Pancreas (tissue), 10 donors: ENCODE results near the gene NECAP2. TPM values are rescaled to one million over a fixed set of nuclear protein-coding genes. Genes with fewer than 3 reads are reported as not detected.

Source experiments
- ATAC-seq, 4 donors: fragments of 200-7000 bp; cut with Tn5 transposase; one replicate each; pipeline versions ENCODE4 v1.8.0 to v1.9.1; 2020; ENCODE audit warnings: mild to moderate bottlenecking in 4 of 4, moderate library complexity in 4 of 4
- DNase-seq, 6 donors: peaks; one replicate each; pipeline ENCODE4 v3.0.0-alpha.2; 2020
- FAIRE-seq: peaks from 2 replicates; lab custom pipeline; 2012; peaks lifted over from hg19 to GRCh38; lab: Jason Lieb, UNC
- H3K27ac ChIP-seq, 4 donors: fragments of 200-600 bp; sonication (generic); 1 replicate in 3 of 4; 2 replicates in 1 of 4; pipeline versions ENCODE4 v1.5.0 to v1.8.0; 2020
- H3K27me3 ChIP-seq, 4 donors: fragments of 200-600 bp; one replicate each; pipeline ENCODE4 v1.8.0; 2021
- H3K36me3 ChIP-seq, 3 donors: fragments of 200-600 bp; sonication (generic) in 1 of 3; one replicate each; pipeline versions ENCODE4 v1.5.0 to v1.8.0; 2020 to 2021
- H3K4me1 ChIP-seq, 3 donors: fragments of 200-600 bp; one replicate each; pipeline ENCODE4 v1.8.0; 2021
- H3K4me3 ChIP-seq, 4 donors: fragments of 200-600 bp; sonication (generic) in 2 of 4; one replicate each; pipeline versions ENCODE4 v1.5.0 to v1.8.0; 2020 to 2021
- H3K9me3 ChIP-seq, 4 donors: fragments of 200-600 bp; one replicate each; pipeline ENCODE4 v1.8.0; 2021
- CTCF ChIP-seq, 4 donors: fragments of 200-600 bp; sonication (generic) in 3 of 4; IDR thresholded peaks; one replicate each; pipeline versions ENCODE4 v1.5.0 to v1.8.0; 2021; ENCODE audit warnings: antibody characterized with exemption in 4 of 4
- WGBS, 2 donors: extraction: QIAGEN DNeasy Blood & Tissue Kit; methylation state at CpG; one replicate each; pipeline ENCODE4 v1.1.7; 2013; 5-methylcytosine and 5-hydroxymethylcytosine counted together
- intact Hi-C, 3 donors: fragments of 100-400 bp; cut with DNase I; formaldehyde crosslinking; loops; one replicate each; pipeline versions ENCODE4 v1.11.1 to v1.14.2; 2022
- polyA plus RNA-seq, 2 donors: library from polyadenylated mRNA; stranded (reverse); fragments of 200-250 nt; gene quantifications; one replicate each; pipeline ENCODE4 v1.2.3, GENCODE V29; 2013
- total RNA-seq, 6 donors: library from RNA; stranded (reverse); fragmentation: NEBNext Ultra II Directional in 4 of 6; extraction: Animal tissue kit (Norgen Biotek cat#: 25700) in 4 of 6; gene quantifications; one replicate each; pipeline versions ENCODE4 v1.2.1 to v1.2.4, GENCODE V29; 2021 to 2023
- donor health status: healthy with polysubstance abuse.
- donor health status: DM: no; HTN: no; CAD: no; lungs with moderate emphysema.
- donor health status: DM: no; HTN: no; CAD: no.
- donor health status: control.
- donor health status: control.
- donor health status: Bipolar disorder and iron deficiency.
- donor health status: DM: yes; HTN: yes; CAD: no.
- donor health status: DM: no; HTN: no; CAD: no.
- donor health status: DM: no; HTN: no; CAD: no.
- donor health status: DM: yes; HTN: yes; CAD: no.

NECAP2 gene
- total and polyA plus RNA-seq, 8 donors: 11.9 to 37.8 (median 16.6) TPM

GRCh38 chr1:16442265-16442664 lies 1.7 kb downstream of the NECAP2 start:
- Histone ChIP-seq H3K4me3 (no peak overlapping the region), H3K9me3 (no peaks in the 10 kb centered on the region), H3K36me3 (peaks cover 0 to 7% (median 0%) of the 10 kb centered on the region in 3 donors), H3K27me3 (no peaks in the 10 kb centered on the region), H3K4me1 (peaks cover 0 to 8% (median 0%) of the 10 kb centered on the region in 3 donors), H3K27ac (no peak overlapping the region)
- no peak for ATAC-seq
- no peak for DNase-seq
- WGBS, 2 donors: 88 to 96% methylated on average over 7 of the region's 7 CpGs
- FAIRE-seq: no peak
- intact Hi-C loops: no loop called here
- no peak for TF ChIP-seq CTCF (IDR thresholded peaks at IDR 0.05)

- no peak for TF ChIP-seq CTCF (IDR thresholded peaks at IDR 0.05)
- Histone ChIP-seq H3K4me1 (peaks cover 0 to 8% (median 0%) of the 10 kb centered on the region in 3 donors), H3K9me3 (no peaks in the 10 kb centered on the region), H3K27me3 (no peaks in the 10 kb centered on the region), H3K27ac (no peak overlapping the region), H3K4me3 (no peak overlapping the region), H3K36me3 (peaks cover 0 to 7% (median 2%) of the 10 kb centered on the region in 3 donors)
- ATAC-seq: no peak
- DNase-seq: no peak
- FAIRE-seq: no peak
- intact Hi-C loops: no loop called here
- WGBS, 2 donors: 63 to 77% methylated on average over 2 of the region's 2 CpGs
These were observed 2.4 kb downstream of the NECAP2 start for GRCh38 chr1:16442941-16443340.

- TF ChIP-seq CTCF (IDR thresholded peaks at IDR 0.05): no peak
- ATAC-seq (no peak), FAIRE-seq (no peak), DNase-seq (no peak)
- Histone ChIP-seq H3K4me1 (peaks cover 0 to 8% (median 0%) of the 10 kb centered on the region in 3 donors), H3K9me3 (no peaks in the 10 kb centered on the region), H3K4me3 (no peak overlapping the region), H3K36me3 (peaks cover 0 to 17% (median 13%) of the 10 kb centered on the region in 3 donors), H3K27ac (no peak overlapping the region), H3K27me3 (no peaks in the 10 kb centered on the region)
- WGBS, 2 donors: 88 to 89% methylated on average over 14 of the region's 14 CpGs
- intact Hi-C loops: no loop called here
These were observed 3.6 kb downstream of the NECAP2 start for GRCh38 chr1:16443975-16444770.

GRCh38 chr1:16445052-16445451 lies 4.5 kb downstream of the NECAP2 start:
- no peaks in the 10 kb centered on the region for H3K9me3 ChIP-seq
- WGBS, 2 donors: 86 to 89% methylated on average over 4 of the region's 4 CpGs
- H3K36me3 ChIP-seq: peaks cover 0 to 21% (median 18%) of the 10 kb centered on the region in 3 donors
- H3K27ac ChIP-seq: no peak overlapping the region
- H3K27me3 ChIP-seq: no peaks in the 10 kb centered on the region
- no peak for TF ChIP-seq CTCF (IDR thresholded peaks at IDR 0.05)
- H3K4me1 ChIP-seq: peaks cover 0 to 8% (median 0%) of the 10 kb centered on the region in 3 donors
- no peak for FAIRE-seq
- DNase-seq: no peak
- intact Hi-C loops: no loop called here
- no peak for ATAC-seq
- no peak overlapping the region for H3K4me3 ChIP-seq

GRCh38 chr1:16446116-16446515 lies 5.6 kb downstream of the NECAP2 start:
- no peak overlapping the region for H3K4me3 ChIP-seq
- TF ChIP-seq CTCF (IDR thresholded peaks at IDR 0.05): no peak
- ATAC-seq: no peak
- 90 to 98% methylated on average over 10 of the region's 10 CpGs for WGBS, 2 donors
- no peaks in the 10 kb centered on the region for H3K9me3 ChIP-seq
- H3K36me3 ChIP-seq: peaks cover 0 to 21% (median 21%) of the 10 kb centered on the region in 3 donors
- H3K27me3 ChIP-seq: no peaks in the 10 kb centered on the region
- H3K27ac ChIP-seq: no peak overlapping the region
- no peak for DNase-seq
- FAIRE-seq: no peak
- peaks cover 0 to 8% (median 0%) of the 10 kb centered on the region in 3 donors for H3K4me1 ChIP-seq
- intact Hi-C loops: no loop called here
